Subcutaneous abdominal adipose tissue (tissue), 5 donors: Measurements from ENCODE around the gene MTCH1.

Experiments used
- H3K27ac ChIP-seq: one replicate; pipeline ENCODE4 v1.7.0; 2013; ENCODE audit warnings: low read depth, mild to moderate bottlenecking, inconsistent platforms, low read length, moderate library complexity
- H3K27me3 ChIP-seq, 5 donors: one replicate each; pipeline ENCODE4 v1.7.0; 2013; ENCODE audit warnings: low read length in 5 of 5, inconsistent platforms in 1 of 5; ENCODE audit not compliant: control insufficient read depth in 5 of 5, insufficient read depth in 4 of 5
- H3K36me3 ChIP-seq, 5 donors: one replicate each; pipeline ENCODE4 v1.7.0; 2013; ENCODE audit warnings: low read length in 5 of 5; ENCODE audit not compliant: control insufficient read depth in 5 of 5, insufficient read depth in 5 of 5
- H3K4me1 ChIP-seq, 5 donors: one replicate each; pipeline ENCODE4 v1.7.0; 2013; ENCODE audit warnings: low read length in 5 of 5, mild to moderate bottlenecking in 3 of 5, moderate library complexity in 1 of 5; ENCODE audit not compliant: control insufficient read depth in 5 of 5, insufficient read depth in 5 of 5
- H3K4me3 ChIP-seq, 5 donors: one replicate each; pipeline ENCODE4 v1.7.0; 2013; ENCODE audit warnings: low read length in 5 of 5, low read depth in 1 of 5
- H3K9ac ChIP-seq, 5 donors: one replicate each; pipeline ENCODE4 v1.7.0; 2013; ENCODE audit warnings: low read length in 5 of 5, mild to moderate bottlenecking in 4 of 5, moderate library complexity in 3 of 5
- H3K9me3 ChIP-seq, 5 donors: one replicate each; pipeline ENCODE4 v1.7.0; 2013; ENCODE audit warnings: low read length in 5 of 5; ENCODE audit not compliant: control insufficient read depth in 5 of 5
- donor health status: healthy.
- donor health status: healthy.
- donor health status: healthy.
- donor health status: healthy.
- donor health status: healthy.

Gene MTCH1

GRCh38 chr6:37025621-37026466 is 39.8 kb upstream of the MTCH1 start:
- Histone ChIP-seq H3K36me3 (peaks cover 0 to 44% (median 6%) of the 10 kb centered on the region in 5 donors), H3K9ac (no peak overlapping the region), H3K9me3 (peaks cover 0 to 3% (median 0%) of the 10 kb centered on the region in 5 donors), H3K4me1 (no peaks in the 10 kb centered on the region), H3K4me3 (no peak overlapping the region), H3K27ac (no peak overlapping the region), H3K27me3 (no peaks in the 10 kb centered on the region)

GRCh38 chr6:37024656-37025337 is 38.8 kb upstream of the MTCH1 start:
- Histone ChIP-seq H3K9me3 (no peaks in the 10 kb centered on the region), H3K4me3 (no peak overlapping the region), H3K27me3 (no peaks in the 10 kb centered on the region), H3K36me3 (peaks cover 0 to 46% (median 6%) of the 10 kb centered on the region in 5 donors), H3K9ac (no peak overlapping the region), H3K27ac (no peak overlapping the region), H3K4me1 (no peaks in the 10 kb centered on the region)

GRCh38 chr6:37022135-37022863 is 36.3 kb upstream of the MTCH1 start:
- H3K36me3 ChIP-seq: peaks cover 0 to 38% (median 2%) of the 10 kb centered on the region in 5 donors

GRCh38 chr6:37021356-37022129 is 35.5 kb upstream of the MTCH1 start:
- Histone ChIP-seq H3K36me3 (peaks cover 0 to 34% (median 2%) of the 10 kb centered on the region in 5 donors), H3K9me3 (no peaks in the 10 kb centered on the region), H3K27ac (no peak overlapping the region), H3K4me1 (peaks cover 0 to 14% (median 3%) of the 10 kb centered on the region in 5 donors), H3K9ac (no peak overlapping the region), H3K27me3 (no peaks in the 10 kb centered on the region), H3K4me3 (no peak overlapping the region)

More at GRCh38 chr6:37022135-37022863, 36.3 kb upstream of the MTCH1 start:
- no peak overlapping the region for H3K4me3 ChIP-seq
- no peaks in the 10 kb centered on the region for H3K9me3 ChIP-seq
- no peaks in the 10 kb centered on the region for H3K27me3 ChIP-seq
- no peak overlapping the region for H3K9ac ChIP-seq
- H3K27ac ChIP-seq: no peak overlapping the region
- H3K4me1 ChIP-seq: peaks cover 0 to 14% (median 3%) of the 10 kb centered on the region in 5 donors

- no peak overlapping the region for H3K9ac ChIP-seq
- H3K36me3 ChIP-seq: peaks cover 0 to 30% (median 2%) of the 10 kb centered on the region in 5 donors
- no peaks in the 10 kb centered on the region for H3K27me3 ChIP-seq
- H3K4me1 ChIP-seq: peaks cover 0 to 14% (median 3%) of the 10 kb centered on the region in 5 donors
- H3K9me3 ChIP-seq: no peaks in the 10 kb centered on the region
- no peak overlapping the region for H3K4me3 ChIP-seq
- no peak overlapping the region for H3K27ac ChIP-seq
Measured at GRCh38 chr6:37020812-37021211, 34.8 kb upstream of the MTCH1 start.

- H3K27ac ChIP-seq: no peak overlapping the region
- H3K27me3 ChIP-seq: no peaks in the 10 kb centered on the region
- H3K4me3 ChIP-seq: no peak overlapping the region
- peaks cover 0 to 14% (median 3%) of the 10 kb centered on the region in 5 donors for H3K4me1 ChIP-seq
- H3K36me3 ChIP-seq: peaks cover 0 to 30% (median 0%) of the 10 kb centered on the region in 5 donors
- no peaks in the 10 kb centered on the region for H3K9me3 ChIP-seq
- no peak overlapping the region for H3K9ac ChIP-seq
Measured at GRCh38 chr6:37020381-37020780, 34.4 kb upstream of the MTCH1 start.

GRCh38 chr6:37019065-37019450 is 33.1 kb upstream of the MTCH1 start:
- H3K9ac ChIP-seq: no peak overlapping the region

GRCh38 chr6:37018198-37019064 is 32.4 kb upstream of the MTCH1 start:
- H3K4me3 ChIP-seq: peak overlapping the region in 1 of 5 donors; percentile 12
- peaks cover 0 to 14% (median 3%) of the 10 kb centered on the region in 5 donors for H3K4me1 ChIP-seq
- H3K9me3 ChIP-seq: no peaks in the 10 kb centered on the region
- H3K27me3 ChIP-seq: no peaks in the 10 kb centered on the region
- peaks cover 0 to 34% (median 0%) of the 10 kb centered on the region in 5 donors for H3K36me3 ChIP-seq
- H3K27ac ChIP-seq: no peak overlapping the region
- H3K9ac ChIP-seq: no peak overlapping the region

More at GRCh38 chr6:37019065-37019450, 33.1 kb upstream of the MTCH1 start:
- Histone ChIP-seq H3K9me3 (no peaks in the 10 kb centered on the region), H3K27ac (no peak overlapping the region), H3K36me3 (peaks cover 0 to 29% (median 0%) of the 10 kb centered on the region in 5 donors), H3K4me3 (no peak overlapping the region), H3K27me3 (no peaks in the 10 kb centered on the region), H3K4me1 (peaks cover 0 to 14% (median 3%) of the 10 kb centered on the region in 5 donors)
